CD4-positive, alpha-beta memory T cell (primary cell): ENCODE data around the gene MAGOH. TPM values are rescaled to one million over a fixed set of nuclear protein-coding genes. Genes with fewer than 3 reads are reported as not detected.
"Not testable (repeated sequence)": the region's sequence is repeated elsewhere in the genome, so short reads cannot be mapped to it uniquely, and the experiment has no call there.

Experiments
- CTCF ChIA-PET: fragments of 350-600 bp; sonication (Branson Sonifier 250); formaldehyde crosslinking; loops from one replicate; lab custom pipeline; 2021; ENCODE audit warnings: inconsistent platforms; ENCODE audit not compliant: partially characterized antibody; lab: Charles Lee
- POLR2A ChIA-PET: fragments of 350-600 bp; sonication (Branson Sonifier 250); formaldehyde crosslinking; loops from one replicate; lab custom pipeline; 2021; ENCODE audit not compliant: partially characterized antibody; lab: Charles Lee
- DNase-seq, 5 donors: peaks; one replicate each; pipeline versions ENCODE4 v3.0.0 to v3.0.0-alpha.2; 2020 to 2022; ENCODE audit warnings: mixed read lengths in 1 of 5
- H3K27ac ChIP-seq: one replicate; pipeline ENCODE4 v1.7.0; 2013; ENCODE audit warnings: low read depth, low read length
- H3K27me3 ChIP-seq: 2 replicates; pipeline ENCODE4 v1.7.0; 2013; ENCODE audit warnings: mild to moderate bottlenecking, low read length, moderate library complexity; ENCODE audit not compliant: insufficient read depth
- H3K36me3 ChIP-seq: 2 replicates; pipeline ENCODE4 v1.7.0; 2013; ENCODE audit warnings: mild to moderate bottlenecking, low read length, moderate library complexity; ENCODE audit not compliant: insufficient read depth
- H3K4me1 ChIP-seq: 2 replicates; pipeline ENCODE4 v1.7.0; 2013; ENCODE audit warnings: mild to moderate bottlenecking, low read length, moderate library complexity; ENCODE audit not compliant: insufficient read depth
- H3K4me3 ChIP-seq, 2 donors: one replicate each; pipeline ENCODE4 v1.7.0; 2013; ENCODE audit warnings: low read length in 2 of 2, mild to moderate bottlenecking in 1 of 2
- H3K9me3 ChIP-seq, 2 donors: one replicate each; pipeline ENCODE4 v1.7.0; 2013; ENCODE audit warnings: low read length in 2 of 2, control low read depth in 1 of 2; ENCODE audit not compliant: control insufficient read depth in 1 of 2
- H3K27ac Mint-ChIP-seq, 7 donors: one replicate each; pipeline ENCODE4 v1.8.0; 2020 to 2021; ENCODE audit warnings: mixed read lengths in 7 of 7, mild to moderate bottlenecking in 6 of 7, inconsistent platforms in 3 of 7, moderate library complexity in 3 of 7
- H3K27me3 Mint-ChIP-seq, 2 donors: one replicate each; pipeline ENCODE4 v1.8.0; 2020 to 2021; ENCODE audit warnings: mixed read lengths in 2 of 2
- H3K36me3 Mint-ChIP-seq, 2 donors: one replicate each; pipeline ENCODE4 v1.8.0; 2020 to 2021; ENCODE audit warnings: mixed read lengths in 2 of 2, inconsistent platforms in 1 of 2, mild to moderate bottlenecking in 1 of 2
- H3K4me1 Mint-ChIP-seq, 4 donors: one replicate each; pipeline ENCODE4 v1.8.0; 2020 to 2021; ENCODE audit warnings: mixed read lengths in 4 of 4, mild to moderate bottlenecking in 1 of 4
- H3K4me3 Mint-ChIP-seq, 8 donors: one replicate each; pipeline ENCODE4 v1.8.0; 2020 to 2021; ENCODE audit warnings: mixed read lengths in 8 of 8, mild to moderate bottlenecking in 7 of 8, moderate library complexity in 6 of 8, inconsistent platforms in 3 of 8
- H3K9me3 Mint-ChIP-seq, 8 donors: one replicate each; pipeline ENCODE4 v1.8.0; 2020 to 2021; ENCODE audit warnings: mixed read lengths in 8 of 8, mild to moderate bottlenecking in 5 of 8, inconsistent platforms in 3 of 8, moderate library complexity in 1 of 8
- intact Hi-C: fragments of 100-400 bp; cut with micrococcal nuclease; formaldehyde crosslinking; loops from one replicate; pipeline ENCODE4 v1.15.1; 2023
- polyA plus RNA-seq, 2 donors: library from polyadenylated mRNA; unstranded; fragments of 300-500 nt; fragmentation: Illumina TruSeq; gene quantifications; one replicate each; pipeline ENCODE4 v1.2.3, GENCODE V29; 2021
- total RNA-seq, 2 experiments: library from RNA; stranded (reverse); gene quantifications; one replicate each; pipeline ENCODE4 v1.2.3, GENCODE V29; 2021

Gene MAGOH
- total and polyA plus RNA-seq, 4 experiments from 2014 or later: 46.7 to 104 (median 60.1) TPM

DNA sequence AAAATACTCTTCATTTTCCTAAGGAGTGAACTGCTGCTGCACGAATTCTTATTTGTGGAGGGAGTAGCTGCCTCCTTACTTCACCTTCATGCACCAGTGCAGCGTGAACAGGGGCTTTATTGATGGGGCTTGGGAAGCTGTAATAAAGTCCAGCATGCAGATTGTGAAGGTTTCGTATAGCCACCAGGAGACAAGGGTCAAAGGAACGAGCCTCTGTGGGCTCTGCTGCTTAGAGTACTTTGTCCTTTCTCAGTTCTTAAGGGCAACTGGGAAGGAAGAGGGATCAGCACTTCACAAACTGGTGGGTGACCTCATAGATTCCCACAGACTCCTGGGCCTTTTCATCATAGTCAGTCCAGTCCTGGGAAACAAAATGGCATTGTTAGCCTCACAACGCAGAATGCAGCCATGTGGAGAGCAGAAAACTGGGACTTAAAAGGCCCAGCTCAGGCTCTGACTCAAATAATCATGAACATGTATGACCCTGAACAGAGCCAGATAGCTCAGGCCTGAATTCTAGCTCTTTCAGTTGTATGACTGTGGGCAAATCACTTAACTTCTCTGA, 23.9 kb downstream of the MAGOH start:
- no peaks in the 10 kb centered on the region for H3K9me3 ChIP-seq
- ChIA-PET POLR2A (interaction anchor here (1.5 kb wide), 1 partner anchor 13 kb away, joined by 3 read pairs; no protein-coding TSS in a partner anchor), CTCF (no interaction called here)
- no peak overlapping the region for H3K4me3 ChIP-seq
- no peak overlapping the region for H3K27ac ChIP-seq
- peaks cover 59% of the 10 kb centered on the region for H3K36me3 ChIP-seq
- intact Hi-C loops: no loop called here
- DNase-seq: no peak
- Mint-ChIP-seq H3K36me3 (peaks cover 19 to 71% of the 10 kb centered on the region in 2 donors), H3K9me3 (no peaks in the 10 kb centered on the region), H3K27ac (peak overlapping the region in 1 of 7 donors; percentile 31), H3K4me1 (peaks cover 4 to 11% (median 7%) of the 10 kb centered on the region in 4 donors), H3K4me3 (no peak overlapping the region), H3K27me3 (no peaks in the 10 kb centered on the region)
- H3K27me3 ChIP-seq: no peaks in the 10 kb centered on the region
- H3K4me1 ChIP-seq: peaks cover 3% of the 10 kb centered on the region

GRCh38 chr1:53210954-53211353, 27.4 kb downstream of the MAGOH start:
- CTCF ChIA-PET: no interaction called here
- intact Hi-C loops: no loop called here
- Mint-ChIP-seq H3K27ac (peak overlapping the region in 1 of 7 donors; percentile 41), H3K27me3 (no peaks in the 10 kb centered on the region), H3K36me3 (peaks cover 46 to 67% of the 10 kb centered on the region in 2 donors), H3K4me3 (no peak overlapping the region), H3K9me3 (peaks cover 0 to 16% (median 7%) of the 10 kb centered on the region in 8 donors), H3K4me1 (peaks cover 0 to 3% (median 2%) of the 10 kb centered on the region in 4 donors)
- H3K4me3 ChIP-seq: no peak overlapping the region
- H3K27me3 ChIP-seq: no peaks in the 10 kb centered on the region
- H3K9me3 ChIP-seq: peaks cover 0 to 4% of the 10 kb centered on the region in 2 donors
- no peaks in the 10 kb centered on the region for H3K4me1 ChIP-seq
- no peak overlapping the region for H3K27ac ChIP-seq
- H3K36me3 ChIP-seq: peaks cover 64% of the 10 kb centered on the region
- DNase-seq: no peak
- POLR2A ChIA-PET: interaction anchor here (0.8 kb wide), 1 partner anchor 8 kb away, joined by 4 read pairs; no protein-coding TSS in a partner anchor

GRCh38 chr1:53210352-53210751, 28.0 kb downstream of the MAGOH start:
- ChIA-PET CTCF (no interaction called here), POLR2A (interaction anchor here (0.8 kb wide), 1 partner anchor 9 kb away, joined by 4 read pairs; no protein-coding TSS in a partner anchor)
- Histone ChIP-seq H3K4me1 (no peaks in the 10 kb centered on the region), H3K27ac (no peak overlapping the region), H3K27me3 (no peaks in the 10 kb centered on the region), H3K9me3 (peaks cover 0 to 4% of the 10 kb centered on the region in 2 donors), H3K4me3 (no peak overlapping the region), H3K36me3 (peaks cover 61% of the 10 kb centered on the region)
- no peak for DNase-seq
- Mint-ChIP-seq H3K4me1 (peaks cover 0 to 3% (median 2%) of the 10 kb centered on the region in 4 donors), H3K27ac (no peak overlapping the region), H3K36me3 (peaks cover 49 to 66% of the 10 kb centered on the region in 2 donors), H3K9me3 (peaks cover 0 to 21% (median 7%) of the 10 kb centered on the region in 8 donors), H3K27me3 (no peaks in the 10 kb centered on the region), H3K4me3 (no peak overlapping the region)
- intact Hi-C loops: no loop called here

DNA sequence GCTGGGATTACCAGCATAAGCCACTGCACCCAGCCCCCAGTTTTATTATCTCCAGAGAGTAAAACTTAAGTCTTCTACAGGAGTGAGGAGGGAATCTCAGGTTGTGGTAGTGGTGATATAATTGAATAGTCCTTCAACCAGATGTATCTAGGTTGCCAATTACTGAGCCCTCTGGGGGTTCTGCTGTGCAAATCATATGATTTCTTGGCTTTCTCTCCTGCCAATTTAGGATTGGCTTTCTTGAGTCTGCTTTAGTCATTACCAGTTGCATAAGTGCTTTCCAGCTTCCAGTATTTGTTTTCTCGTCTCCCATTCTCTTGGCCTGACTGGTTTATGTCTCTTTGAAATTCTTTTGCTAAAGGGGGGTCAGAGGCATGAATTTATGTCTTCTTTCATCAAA, 30.6 kb downstream of the MAGOH start:
- Mint-ChIP-seq H3K27ac (peak overlapping the region in 2 of 7 donors; percentile 30 to 70), H3K36me3 (peaks cover 76 to 78% of the 10 kb centered on the region in 2 donors)
- CTCF ChIA-PET: no interaction called here

GRCh38 chr1:53206735-53207379, 31.5 kb downstream of the MAGOH start:
- Mint-ChIP-seq H3K27me3 (no peaks in the 10 kb centered on the region), H3K4me1 (peaks cover 0 to 12% (median 7%) of the 10 kb centered on the region in 4 donors), H3K9me3 (peaks cover 0 to 33% (median 13%) of the 10 kb centered on the region in 8 donors), H3K36me3 (peaks cover 79% of the 10 kb centered on the region in 2 donors), H3K27ac (no peak overlapping the region), H3K4me3 (no peak overlapping the region)
- intact Hi-C loops: no loop called here
- no peak overlapping the region for H3K4me3 ChIP-seq
- H3K9me3 ChIP-seq: peaks cover 0 to 4% of the 10 kb centered on the region in 2 donors
- no peak for DNase-seq
- H3K36me3 ChIP-seq: peaks cover 67% of the 10 kb centered on the region
- H3K27me3 ChIP-seq: no peaks in the 10 kb centered on the region
- CTCF ChIA-PET: no interaction called here
- no peaks in the 10 kb centered on the region for H3K4me1 ChIP-seq
- H3K27ac ChIP-seq: no peak overlapping the region
- POLR2A ChIA-PET: interaction anchor here (1.2 kb wide), 1 partner anchor 10 kb away, joined by 3 read pairs; no protein-coding TSS in a partner anchor

More for the DNA sequence above, 30.6 kb downstream of the MAGOH start:
- Mint-ChIP-seq H3K27me3 (no peaks in the 10 kb centered on the region), H3K9me3 (peaks cover 0 to 33% (median 13%) of the 10 kb centered on the region in 8 donors), H3K4me1 (peaks cover 0 to 12% (median 5%) of the 10 kb centered on the region in 4 donors), H3K4me3 (no peak overlapping the region)
- no peak for DNase-seq
- Histone ChIP-seq H3K27me3 (no peaks in the 10 kb centered on the region), H3K4me1 (no peaks in the 10 kb centered on the region), H3K36me3 (peaks cover 64% of the 10 kb centered on the region), H3K27ac (no peak overlapping the region), H3K9me3 (peaks cover 0 to 4% of the 10 kb centered on the region in 2 donors), H3K4me3 (no peak overlapping the region)
- POLR2A ChIA-PET: no interaction called here
- intact Hi-C loops: no loop called here

GRCh38 chr1:53206083-53206685, 32.1 kb downstream of the MAGOH start:
- H3K4me1 ChIP-seq, intact Hi-C loops, H3K27ac Mint-ChIP-seq, CTCF ChIA-PET, H3K27me3 Mint-ChIP-seq, H3K27me3 ChIP-seq, H3K27ac ChIP-seq, H3K9me3 ChIP-seq, H3K4me3 ChIP-seq, H3K4me3 Mint-ChIP-seq, DNase-seq: not testable (repeated sequence)
- H3K36me3 Mint-ChIP-seq: peaks cover 80% of the 10 kb centered on the region in 2 donors
- H3K9me3 Mint-ChIP-seq: peaks cover 0 to 33% (median 13%) of the 10 kb centered on the region in 8 donors
- POLR2A ChIA-PET: interaction anchor here (0.7 to 1.2 kb wide), 2 partner anchors 9 to 570 kb away, joined by 3 read pairs; no protein-coding TSS in a partner anchor
- H3K36me3 ChIP-seq: peaks cover 64% of the 10 kb centered on the region
- H3K4me1 Mint-ChIP-seq: peaks cover 0 to 12% (median 7%) of the 10 kb centered on the region in 4 donors

DNA sequence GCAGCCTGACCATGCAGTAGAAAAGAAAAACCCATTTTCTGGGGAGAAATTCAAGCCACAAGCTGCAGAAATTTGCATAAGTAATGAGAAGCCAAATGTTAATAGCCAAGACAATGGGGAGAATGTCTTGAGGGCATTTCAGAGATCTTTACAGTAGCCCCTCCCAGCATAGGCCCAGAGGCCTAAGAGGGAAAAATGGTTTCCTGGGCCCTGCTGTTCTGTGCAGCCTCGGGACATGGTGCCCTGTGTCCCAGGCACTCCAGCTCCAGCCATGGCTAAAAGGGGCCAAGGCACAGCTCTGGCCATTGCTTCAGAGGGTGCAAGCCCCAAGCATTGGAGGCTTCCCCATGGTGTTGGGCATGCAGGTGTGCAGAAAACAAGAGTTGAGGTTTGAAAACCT, 32.8 kb downstream of the MAGOH start:
- H3K4me1 Mint-ChIP-seq: peaks cover 3 to 14% (median 9%) of the 10 kb centered on the region in 4 donors
- H3K27ac Mint-ChIP-seq: peak overlapping the region in 1 of 7 donors; percentile 75
- peaks cover 86 to 87% of the 10 kb centered on the region in 2 donors for H3K36me3 Mint-ChIP-seq
- H3K27me3 Mint-ChIP-seq, H3K4me3 Mint-ChIP-seq, H3K27me3 ChIP-seq, H3K27ac ChIP-seq, DNase-seq, H3K4me1 ChIP-seq, intact Hi-C loops, H3K9me3 ChIP-seq, H3K4me3 ChIP-seq, CTCF ChIA-PET: not testable (repeated sequence)
- peaks cover 57% of the 10 kb centered on the region for H3K36me3 ChIP-seq
- POLR2A ChIA-PET: interaction anchor here (0.7 kb wide), 1 partner anchor 569 kb away, joined by 3 read pairs; no protein-coding TSS in a partner anchor
- H3K9me3 Mint-ChIP-seq: peaks cover 0 to 33% (median 13%) of the 10 kb centered on the region in 8 donors
